ENCODE data around the gene TCEANC2. TPM values are rescaled to one million over a fixed set of nuclear protein-coding genes. Genes with fewer than 3 reads are reported as not detected.

The TCEANC2 gene
- total RNA-seq, 4 donors from 2014 or later: 1.4 to 7.1 (median 5.7) TPM

GRCh38 chr1:54084794-54085193, 31.4 kb downstream of the TCEANC2 start:
- Histone ChIP-seq H3K4me1 (peaks cover 0 to 12% (median 1%) of the 10 kb centered on the region in 4 donors), H3K36me3 (no peaks in the 10 kb centered on the region), H3K27ac (no peak overlapping the region), H3K4me3 (no peak overlapping the region), H3K9me3 (no peaks in the 10 kb centered on the region), H3K27me3 (no peaks in the 10 kb centered on the region)
- intact Hi-C loops (cut with DNase I; ENCODE audit: low total_unique reads) (no loop called here), in situ Hi-C loops (cut with MboI; ENCODE audit: low pct_ligation_motif_present in 1 of 4, low pct_unique_long_range_greater_than_20kb in 1 of 4, low sequenced_read_pairs in 3 of 4) (no loop called here)
- 96 to 100% methylated on average over 2 of the region's 2 CpGs for WGBS, 2 donors (ENCODE audit: low coverage in 1 of 2)
- no peak for DNase-seq
- TF ChIP-seq POLR2A (IDR thresholded peaks at IDR 0.05) (no peak), CTCF (IDR thresholded peaks at IDR 0.05) (no peak), POLR2AphosphoS5 (IDR thresholded peaks at IDR 0.05) (no peak), EP300 (IDR thresholded peaks at IDR 0.05; ENCODE audit: low read depth) (no peak)

GRCh38 chr1:54086754-54087153, 33.3 kb downstream of the TCEANC2 start:
- H3K4me1 ChIP-seq: peaks cover 0 to 5% (median 0%) of the 10 kb centered on the region in 4 donors
- DNase-seq: no peak
- WGBS, 2 donors (ENCODE audit: low coverage in 1 of 2): 69 to 70% methylated on average over 1 of the region's 1 CpG
- H3K9me3 ChIP-seq: no peaks in the 10 kb centered on the region
- in situ Hi-C loops (cut with MboI; ENCODE audit: low pct_ligation_motif_present in 1 of 4, low pct_unique_long_range_greater_than_20kb in 1 of 4, low sequenced_read_pairs in 3 of 4): no loop called here
- H3K27me3 ChIP-seq: no peaks in the 10 kb centered on the region
- no peak for TF ChIP-seq EP300 (IDR thresholded peaks at IDR 0.05; ENCODE audit: low read depth)
- TF ChIP-seq POLR2A (IDR thresholded peaks at IDR 0.05): no peak
- no peak for TF ChIP-seq POLR2AphosphoS5 (IDR thresholded peaks at IDR 0.05)
- no peak for TF ChIP-seq CTCF (IDR thresholded peaks at IDR 0.05)
- intact Hi-C loops (cut with DNase I; ENCODE audit: low total_unique reads): no loop called here
- no peak overlapping the region for H3K4me3 ChIP-seq
- no peaks in the 10 kb centered on the region for H3K36me3 ChIP-seq
- no peak overlapping the region for H3K27ac ChIP-seq

- no peaks in the 10 kb centered on the region for H3K36me3 ChIP-seq
- no peak overlapping the region for H3K27ac ChIP-seq
- intact Hi-C loops (cut with DNase I; ENCODE audit: low total_unique reads) (no loop called here), in situ Hi-C loops (cut with MboI; ENCODE audit: low pct_ligation_motif_present in 1 of 4, low pct_unique_long_range_greater_than_20kb in 1 of 4, low sequenced_read_pairs in 3 of 4) (no loop called here)
- WGBS, 2 donors (ENCODE audit: low coverage in 1 of 2): 90 to 93% methylated on average over 5 of the region's 5 CpGs
- TF ChIP-seq POLR2AphosphoS5 (IDR thresholded peaks at IDR 0.05): no peak
- TF ChIP-seq POLR2A (IDR thresholded peaks at IDR 0.05): no peak
- no peak for TF ChIP-seq EP300 (IDR thresholded peaks at IDR 0.05; ENCODE audit: low read depth)
- TF ChIP-seq CTCF (IDR thresholded peaks at IDR 0.05): no peak
- H3K9me3 ChIP-seq: no peaks in the 10 kb centered on the region
- DNase-seq: no peak
- no peaks in the 10 kb centered on the region for H3K27me3 ChIP-seq
- peaks cover 0 to 5% (median 0%) of the 10 kb centered on the region in 4 donors for H3K4me1 ChIP-seq
- no peak overlapping the region for H3K4me3 ChIP-seq
Observed at GRCh38 chr1:54088385-54088784, 35.0 kb downstream of the TCEANC2 start.

- DNase-seq: no peak
- peaks cover 11 to 30% (median 21%) of the 10 kb centered on the region in 4 donors for H3K4me1 ChIP-seq
- in situ Hi-C loops (cut with MboI; ENCODE audit: low pct_ligation_motif_present in 1 of 4, low pct_unique_long_range_greater_than_20kb in 1 of 4, low sequenced_read_pairs in 3 of 4): no loop called here
- no peak overlapping the region for H3K27ac ChIP-seq
- no peaks in the 10 kb centered on the region for H3K27me3 ChIP-seq
- no peak overlapping the region for H3K4me3 ChIP-seq
- intact Hi-C loops (cut with DNase I; ENCODE audit: low total_unique reads): no loop called here
- H3K9me3 ChIP-seq: no peaks in the 10 kb centered on the region
- 90 to 93% methylated on average over 3 of the region's 3 CpGs for WGBS, 2 donors (ENCODE audit: low coverage in 1 of 2)
- H3K36me3 ChIP-seq: no peaks in the 10 kb centered on the region
- TF ChIP-seq POLR2AphosphoS5 (IDR thresholded peaks at IDR 0.05) (no peak), POLR2A (IDR thresholded peaks at IDR 0.05) (no peak), CTCF (IDR thresholded peaks at IDR 0.05) (no peak), EP300 (IDR thresholded peaks at IDR 0.05; ENCODE audit: low read depth) (no peak)
Observed at GRCh38 chr1:54091666-54092065, 38.3 kb downstream of the TCEANC2 start.

Data from transverse colon (tissue), 4 donors.